ENCODE results near the gene KIF26B.

The KIF26B gene

GRCh38 chr1:245172026-245172425 lies 17.2 kb downstream of the KIF26B start:
- TF ChIP-seq ZNF274 (IDR thresholded peaks at IDR 0.05; ENCODE audit: low read depth, low read length): no peak
- H3K4me3 ChIP-seq (ENCODE audit: low read length): no peak overlapping the region

GRCh38 chr1:245172829-245173228 lies 18.0 kb downstream of the KIF26B start:
- H3K4me3 ChIP-seq (ENCODE audit: low read length): no peak overlapping the region
- no peak for TF ChIP-seq ZNF274 (IDR thresholded peaks at IDR 0.05; ENCODE audit: low read depth, low read length)

GRCh38 chr1:245173446-245174211 lies 18.8 kb downstream of the KIF26B start:
- no peak for TF ChIP-seq ZNF274 (IDR thresholded peaks at IDR 0.05; ENCODE audit: low read depth, low read length)
- H3K4me3 ChIP-seq (ENCODE audit: low read length): no peak overlapping the region

- no peak overlapping the region for H3K4me3 ChIP-seq (ENCODE audit: low read length)
- no peak for TF ChIP-seq ZNF274 (IDR thresholded peaks at IDR 0.05; ENCODE audit: low read depth, low read length)
These were observed 22.5 kb downstream of the KIF26B start for GRCh38 chr1:245177071-245177900.

- no peak overlapping the region for H3K4me3 ChIP-seq (ENCODE audit: low read length)
- TF ChIP-seq ZNF274 (IDR thresholded peaks at IDR 0.05; ENCODE audit: low read depth, low read length): no peak
These were observed 24.9 kb downstream of the KIF26B start for GRCh38 chr1:245179706-245180105.

- no peak for TF ChIP-seq ZNF274 (IDR thresholded peaks at IDR 0.05; ENCODE audit: low read depth, low read length)
- no peak overlapping the region for H3K4me3 ChIP-seq (ENCODE audit: low read length)
These were observed 25.8 kb downstream of the KIF26B start for GRCh38 chr1:245180496-245181157.

GRCh38 chr1:245181158-245181517 lies 26.4 kb downstream of the KIF26B start:
- no peak for TF ChIP-seq ZNF274 (IDR thresholded peaks at IDR 0.05; ENCODE audit: low read depth, low read length)
- no peak overlapping the region for H3K4me3 ChIP-seq (ENCODE audit: low read length)

- no peak overlapping the region for H3K4me3 ChIP-seq (ENCODE audit: low read length)
- TF ChIP-seq ZNF274 (IDR thresholded peaks at IDR 0.05; ENCODE audit: low read depth, low read length): no peak
These were observed 27.2 kb downstream of the KIF26B start for GRCh38 chr1:245182028-245182427.

- TF ChIP-seq ZNF274 (IDR thresholded peaks at IDR 0.05; ENCODE audit: low read depth, low read length): no peak
- H3K4me3 ChIP-seq (ENCODE audit: low read length): no peak overlapping the region
These were observed 28.6 kb downstream of the KIF26B start for GRCh38 chr1:245183429-245183828.

GRCh38 chr1:245184779-245185178 lies 30.0 kb downstream of the KIF26B start:
- no peak overlapping the region for H3K4me3 ChIP-seq (ENCODE audit: low read length)
- TF ChIP-seq ZNF274 (IDR thresholded peaks at IDR 0.05; ENCODE audit: low read depth, low read length): no peak

GRCh38 chr1:245188403-245188802 lies 33.6 kb downstream of the KIF26B start:
- TF ChIP-seq ZNF274 (IDR thresholded peaks at IDR 0.05; ENCODE audit: low read depth, low read length): no peak
- no peak overlapping the region for H3K4me3 ChIP-seq (ENCODE audit: low read length)

- H3K4me3 ChIP-seq (ENCODE audit: low read length): no peak overlapping the region
These were observed 40.6 kb downstream of the KIF26B start for GRCh38 chr1:245195398-245195797.

GRCh38 chr1:245197121-245197520 lies 42.3 kb downstream of the KIF26B start:
- no peak for TF ChIP-seq ZNF274 (IDR thresholded peaks at IDR 0.05; ENCODE audit: low read depth, low read length)
- H3K4me3 ChIP-seq (ENCODE audit: low read length): no peak overlapping the region

More at GRCh38 chr1:245195398-245195797, 40.6 kb downstream of the KIF26B start:
- no peak for TF ChIP-seq ZNF274 (IDR thresholded peaks at IDR 0.05; ENCODE audit: low read depth, low read length)

- H3K4me3 ChIP-seq (ENCODE audit: low read length): no peak overlapping the region
- no peak for TF ChIP-seq ZNF274 (IDR thresholded peaks at IDR 0.05; ENCODE audit: low read depth, low read length)
These were observed 43.2 kb downstream of the KIF26B start for GRCh38 chr1:245197911-245198379.

All from GM08714 (cell line).